H9 (cell line): Measurements from ENCODE around the gene BTBD1. TPM values are rescaled to one million over a fixed set of nuclear protein-coding genes. Genes with fewer than 3 reads are reported as not detected.

ENCODE experiments used
- DNase-seq: peaks from one replicate; pipeline ENCODE4 v3.0.0-alpha.2; 2017
- H2AFZ ChIP-seq: one replicate; pipeline ENCODE4 v1.6.1; 2013; ENCODE audit warnings: mild to moderate bottlenecking, low read length, control low read depth, moderate library complexity
- H2AK5ac ChIP-seq: 2 replicates; pipeline ENCODE4 v1.6.1; 2013; ENCODE audit warnings: low read length, control low read depth, mixed read lengths; ENCODE audit not compliant: insufficient read length
- H2BK120ac ChIP-seq: one replicate; pipeline ENCODE4 v1.6.1; 2013; ENCODE audit warnings: low read depth, mild to moderate bottlenecking, low read length, control low read depth, inconsistent platforms; ENCODE audit not compliant: poor library complexity, severe bottlenecking
- H2BK12ac ChIP-seq: 2 replicates; pipeline ENCODE4 v1.6.1; 2013; ENCODE audit warnings: low read length, control low read depth, mixed read lengths, low read depth; ENCODE audit not compliant: insufficient read length
- H2BK15ac ChIP-seq: 2 replicates; pipeline ENCODE4 v1.6.1; 2013; ENCODE audit warnings: low read depth, low read length, control low read depth
- H2BK20ac ChIP-seq: one replicate; pipeline ENCODE4 v1.6.1; 2013; ENCODE audit warnings: low read depth, mild to moderate bottlenecking, low read length, control low read depth, inconsistent platforms; ENCODE audit not compliant: poor library complexity, severe bottlenecking
- H2BK5ac ChIP-seq: 2 replicates; pipeline ENCODE4 v1.6.1; 2013; ENCODE audit warnings: low read length, control low read depth, mixed read lengths; ENCODE audit not compliant: insufficient read length
- H3K14ac ChIP-seq: 2 replicates; pipeline ENCODE4 v1.6.1; 2013; ENCODE audit warnings: low read length, control low read depth; ENCODE audit not compliant: insufficient read depth
- H3K18ac ChIP-seq: 2 replicates; pipeline ENCODE4 v1.6.1; 2013; ENCODE audit warnings: low read depth, mild to moderate bottlenecking, mixed read lengths, low read length, control low read depth; ENCODE audit not compliant: insufficient read length
- H3K23ac ChIP-seq: 2 replicates; pipeline ENCODE4 v1.6.1; 2013; ENCODE audit warnings: low read length, control low read depth, mixed read lengths, low read depth; ENCODE audit not compliant: insufficient read length
- H3K23me2 ChIP-seq: 2 replicates; pipeline ENCODE4 v1.6.1; 2013; ENCODE audit warnings: low read depth, mild to moderate bottlenecking, mixed read lengths, low read length, control low read depth; ENCODE audit not compliant: insufficient read length, poor library complexity, severe bottlenecking
- H3K27ac ChIP-seq: 2 replicates; pipeline ENCODE4 v1.5.1; 2013; ENCODE audit warnings: low read length, control low read depth, mixed read lengths, low read depth; ENCODE audit not compliant: insufficient read length
- H3K27me3 ChIP-seq: 2 replicates; pipeline ENCODE4 v1.6.1; 2013; ENCODE audit warnings: low read length, control low read depth, inconsistent platforms; ENCODE audit not compliant: insufficient read depth
- H3K4ac ChIP-seq: 2 replicates; pipeline ENCODE4 v1.6.1; 2013; ENCODE audit warnings: low read depth, mild to moderate bottlenecking, control low read depth, inconsistent platforms, low read length, moderate library complexity
- H3K4me1 ChIP-seq: 2 replicates; pipeline ENCODE4 v1.6.1; 2013; ENCODE audit warnings: low read length, control low read depth, inconsistent platforms; ENCODE audit not compliant: insufficient read depth
- H3K4me2 ChIP-seq: 2 replicates; pipeline ENCODE4 v1.6.1; 2013; ENCODE audit warnings: low read length, control low read depth, mixed read lengths; ENCODE audit not compliant: insufficient read length, insufficient read depth
- H3K56ac ChIP-seq: 2 replicates; pipeline ENCODE4 v1.6.1; 2013; ENCODE audit warnings: low read depth, mild to moderate bottlenecking, mixed read lengths, low read length, control low read depth; ENCODE audit not compliant: insufficient read length
- H3K79me1 ChIP-seq: 2 replicates; pipeline ENCODE4 v1.6.1; 2013; ENCODE audit warnings: low read depth, mild to moderate bottlenecking, moderate library complexity, low read length, control low read depth, inconsistent platforms; ENCODE audit not compliant: insufficient read depth, poor library complexity, severe bottlenecking
- H3K79me2 ChIP-seq: 2 replicates; pipeline ENCODE4 v1.6.1; 2013; ENCODE audit warnings: low read length, control low read depth, inconsistent platforms; ENCODE audit not compliant: insufficient read depth
- H3K9ac ChIP-seq: 2 replicates; pipeline ENCODE4 v1.6.1; 2013; ENCODE audit warnings: low read length, control low read depth, mixed read lengths; ENCODE audit not compliant: insufficient read length; ENCODE audit errors: extremely low read depth
- H3K9me3 ChIP-seq: one replicate; pipeline ENCODE4 v1.6.1; 2013; ENCODE audit warnings: low read depth, low read length, inconsistent platforms; ENCODE audit not compliant: control insufficient read depth
- H3T11ph ChIP-seq: one replicate; pipeline ENCODE4 v1.6.1; 2013; ENCODE audit warnings: mild to moderate bottlenecking, low read length, control low read depth, inconsistent platforms
- H4K20me1 ChIP-seq: one replicate; pipeline ENCODE4 v1.6.1; 2013; ENCODE audit not compliant: control insufficient read depth, insufficient read length, insufficient read depth
- H4K5ac ChIP-seq: 2 replicates; pipeline ENCODE4 v1.6.1; 2013; ENCODE audit warnings: low read depth, mild to moderate bottlenecking, mixed read lengths, low read length, control low read depth; ENCODE audit not compliant: insufficient read length
- H4K8ac ChIP-seq: replicated peaks from 2 replicates; pipeline ENCODE4 v1.6.1; 2013; ENCODE audit warnings: low read length, control low read depth, mixed read lengths, low read depth; ENCODE audit not compliant: insufficient read length
- H4K91ac ChIP-seq: 2 replicates; pipeline ENCODE4 v1.6.1; 2013; ENCODE audit warnings: low read depth, mild to moderate bottlenecking, moderate library complexity, mixed read lengths, low read length, control low read depth; ENCODE audit not compliant: insufficient read length
- H3K27ac Mint-ChIP-seq, 3 experiments: 2 replicates in 2 of 3; 3 replicates in 1 of 3; pipeline ENCODE4 v1.8.0; 2020 to 2021; ENCODE audit warnings: mixed read lengths in 3 of 3, mild to moderate bottlenecking in 1 of 3, moderate library complexity in 1 of 3
- H3K27me3 Mint-ChIP-seq: 2 replicates; pipeline ENCODE4 v1.8.0; 2021; ENCODE audit warnings: low read depth, mild to moderate bottlenecking, moderate library complexity, mixed read lengths
- H3K36me3 Mint-ChIP-seq, 3 experiments: 2 replicates in 2 of 3; 3 replicates in 1 of 3; pipeline ENCODE4 v1.8.0; 2020 to 2021; ENCODE audit warnings: low read depth in 3 of 3, mixed read lengths in 3 of 3; ENCODE audit not compliant: insufficient read depth in 1 of 3
- H3K4me1 Mint-ChIP-seq, 2 experiments: 2 replicates each; pipeline ENCODE4 v1.8.0; 2020; ENCODE audit warnings: mixed read lengths in 2 of 2
- H3K4me3 Mint-ChIP-seq, 2 experiments: 2 replicates in 1 of 2; 3 replicates in 1 of 2; pipeline ENCODE4 v1.8.0; 2020 to 2021; ENCODE audit warnings: mild to moderate bottlenecking in 2 of 2, mixed read lengths in 2 of 2, moderate library complexity in 1 of 2
- H3K9me3 Mint-ChIP-seq, 2 experiments: 2 replicates in 1 of 2; 3 replicates in 1 of 2; pipeline ENCODE4 v1.8.0; 2020; ENCODE audit warnings: mild to moderate bottlenecking in 2 of 2, mixed read lengths in 2 of 2, moderate library complexity in 1 of 2
- total RNA-seq: library from RNA; stranded (reverse); gene quantifications from 2 replicates; pipeline ENCODE4 v1.2.1, GENCODE V29; 2021
- TF ChIP-seq, protein P1 (sequence below): fragments of 200-600 bp; sonication (generic); conservative IDR thresholded peaks from 3 replicates; pipeline ENCODE4 v1.8.0; 2021; ENCODE audit warnings: antibody characterized with exemption, mild to moderate bottlenecking

The BTBD1 gene
- total RNA-seq, 1 experiment from 2014 or later = 43.3 TPM

DNA sequence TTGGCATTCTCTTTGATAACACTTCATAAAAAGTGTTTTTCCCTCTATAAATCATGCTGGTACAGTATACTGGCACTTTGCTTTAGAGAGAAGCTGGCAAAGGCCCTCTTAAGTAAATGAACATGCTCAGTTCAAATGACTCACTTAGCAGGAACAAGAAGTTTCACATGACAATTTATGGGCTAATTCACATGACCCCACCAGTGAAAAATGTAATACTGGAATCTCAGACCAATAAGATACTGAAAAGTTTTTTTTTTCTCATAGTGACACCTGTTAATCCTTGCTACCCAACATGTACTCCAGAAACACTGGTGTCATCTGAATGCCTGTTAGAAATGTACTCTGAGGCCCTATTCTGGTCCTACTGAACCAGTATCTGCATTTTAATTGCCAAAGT lies 13.9 kb downstream of the BTBD1 start:
- TF ChIP-seq, protein P1, sequence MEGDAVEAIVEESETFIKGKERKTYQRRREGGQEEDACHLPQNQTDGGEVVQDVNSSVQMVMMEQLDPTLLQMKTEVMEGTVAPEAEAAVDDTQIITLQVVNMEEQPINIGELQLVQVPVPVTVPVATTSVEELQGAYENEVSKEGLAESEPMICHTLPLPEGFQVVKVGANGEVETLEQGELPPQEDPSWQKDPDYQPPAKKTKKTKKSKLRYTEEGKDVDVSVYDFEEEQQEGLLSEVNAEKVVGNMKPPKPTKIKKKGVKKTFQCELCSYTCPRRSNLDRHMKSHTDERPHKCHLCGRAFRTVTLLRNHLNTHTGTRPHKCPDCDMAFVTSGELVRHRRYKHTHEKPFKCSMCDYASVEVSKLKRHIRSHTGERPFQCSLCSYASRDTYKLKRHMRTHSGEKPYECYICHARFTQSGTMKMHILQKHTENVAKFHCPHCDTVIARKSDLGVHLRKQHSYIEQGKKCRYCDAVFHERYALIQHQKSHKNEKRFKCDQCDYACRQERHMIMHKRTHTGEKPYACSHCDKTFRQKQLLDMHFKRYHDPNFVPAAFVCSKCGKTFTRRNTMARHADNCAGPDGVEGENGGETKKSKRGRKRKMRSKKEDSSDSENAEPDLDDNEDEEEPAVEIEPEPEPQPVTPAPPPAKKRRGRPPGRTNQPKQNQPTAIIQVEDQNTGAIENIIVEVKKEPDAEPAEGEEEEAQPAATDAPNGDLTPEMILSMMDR = no peak
- H3K4me1 ChIP-seq = 0 out of 2 replicates have a peak, but pooled peaks cover 5% of the 10 kb centered on the region
- no peaks in the 10 kb centered on the region for H3K23me2 ChIP-seq
- peaks cover 3% of the 10 kb centered on the region; the same call in 1 of the 2 replicates for H3K79me2 ChIP-seq
- no peak overlapping the region for H2BK20ac ChIP-seq
- no peak overlapping the region for H3K4ac ChIP-seq
- H3K4me2 ChIP-seq = no peak overlapping the region
- H4K91ac ChIP-seq = no peak overlapping the region
- no peak overlapping the region for H2BK12ac ChIP-seq
- no peak overlapping the region for H2AK5ac ChIP-seq
- no peak overlapping the region for H2BK120ac ChIP-seq
- Mint-ChIP-seq H3K36me3 (peaks cover 18 to 54% (median 54%) of the 10 kb centered on the region in 3 experiments; a peak in 6 of 7 replicates), H3K9me3 (no peaks in the 10 kb centered on the region), H3K27ac (no peak overlapping the region), H3K4me1 (peaks cover 17 to 23% of the 10 kb centered on the region in 2 experiments), H3K27me3 (no peaks in the 10 kb centered on the region), H3K4me3 (no peak overlapping the region)
- no peak overlapping the region for H3K14ac ChIP-seq
- H2BK15ac ChIP-seq = no peak overlapping the region
- H3K9ac ChIP-seq = no peak overlapping the region
- H3K56ac ChIP-seq = no peak overlapping the region
- H2AFZ ChIP-seq = no peak overlapping the region
- H2BK5ac ChIP-seq = no peak overlapping the region
- H3K23ac ChIP-seq = no peak overlapping the region
- H3K27ac ChIP-seq = no peak overlapping the region
- H3K27me3 ChIP-seq = no peaks in the 10 kb centered on the region
- peaks cover 9% of the 10 kb centered on the region for H3K79me1 ChIP-seq
- no peaks in the 10 kb centered on the region for H3K9me3 ChIP-seq
- no peak overlapping the region for H4K8ac ChIP-seq
- no peak overlapping the region for H3K18ac ChIP-seq
- DNase-seq = no peak
- no peak overlapping the region for H4K5ac ChIP-seq
- no peaks in the 10 kb centered on the region for H4K20me1 ChIP-seq
- H3T11ph ChIP-seq = no peak overlapping the region
